ENCODE results near the gene CADPS. TPM values are rescaled to one million over a fixed set of nuclear protein-coding genes. Genes with fewer than 3 reads are reported as not detected.

Gene CADPS
- total RNA-seq, 1 donor from 2014 or later: 265 TPM

- TF ChIP-seq CTCF (IDR thresholded peaks at IDR 0.05; ENCODE audit: partially characterized antibody, unreplicated experiment): no peak
- no peak for DNase-seq
- H3K4me3 Mint-ChIP-seq (ENCODE audit: unreplicated experiment): no peak overlapping the region
- no peaks in the 10 kb centered on the region for H3K36me3 Mint-ChIP-seq (ENCODE audit: unreplicated experiment)
- H3K27ac Mint-ChIP-seq (ENCODE audit: unreplicated experiment): no peak overlapping the region
- no peaks in the 10 kb centered on the region for H3K4me1 Mint-ChIP-seq (ENCODE audit: low read depth, unreplicated experiment)
- no peaks in the 10 kb centered on the region for H3K27me3 Mint-ChIP-seq (ENCODE audit: unreplicated experiment)
- peaks cover 2% of the 10 kb centered on the region for H3K9me3 Mint-ChIP-seq (ENCODE audit: unreplicated experiment)
These were observed 137.8 kb downstream of the CADPS start for GRCh38 chr3:62737449-62737848.

- H3K27ac Mint-ChIP-seq (ENCODE audit: unreplicated experiment): no peak overlapping the region
- H3K27me3 Mint-ChIP-seq (ENCODE audit: unreplicated experiment): no peaks in the 10 kb centered on the region
- no peaks in the 10 kb centered on the region for H3K4me1 Mint-ChIP-seq (ENCODE audit: low read depth, unreplicated experiment)
- H3K36me3 Mint-ChIP-seq (ENCODE audit: unreplicated experiment): no peaks in the 10 kb centered on the region
- DNase-seq: no peak
- peaks cover 5% of the 10 kb centered on the region for H3K9me3 Mint-ChIP-seq (ENCODE audit: unreplicated experiment)
- no peak for TF ChIP-seq CTCF (IDR thresholded peaks at IDR 0.05; ENCODE audit: partially characterized antibody, unreplicated experiment)
- no peak overlapping the region for H3K4me3 Mint-ChIP-seq (ENCODE audit: unreplicated experiment)
These were observed 139.7 kb downstream of the CADPS start for GRCh38 chr3:62735510-62735909.

- H3K4me3 Mint-ChIP-seq (ENCODE audit: unreplicated experiment): no peak overlapping the region
- no peaks in the 10 kb centered on the region for H3K27me3 Mint-ChIP-seq (ENCODE audit: unreplicated experiment)
- no peak for TF ChIP-seq CTCF (IDR thresholded peaks at IDR 0.05; ENCODE audit: partially characterized antibody, unreplicated experiment)
- H3K4me1 Mint-ChIP-seq (ENCODE audit: low read depth, unreplicated experiment): no peaks in the 10 kb centered on the region
- H3K36me3 Mint-ChIP-seq (ENCODE audit: unreplicated experiment): no peaks in the 10 kb centered on the region
- DNase-seq: no peak
- H3K9me3 Mint-ChIP-seq (ENCODE audit: unreplicated experiment): peaks cover 3% of the 10 kb centered on the region
- H3K27ac Mint-ChIP-seq (ENCODE audit: unreplicated experiment): no peak overlapping the region
These were observed 142.9 kb downstream of the CADPS start for GRCh38 chr3:62732183-62732904.

GRCh38 chr3:62727981-62728380, 147.2 kb downstream of the CADPS start:
- no peak overlapping the region for H3K4me3 Mint-ChIP-seq (ENCODE audit: unreplicated experiment)
- H3K9me3 Mint-ChIP-seq (ENCODE audit: unreplicated experiment): peaks cover 3% of the 10 kb centered on the region
- H3K36me3 Mint-ChIP-seq (ENCODE audit: unreplicated experiment): no peaks in the 10 kb centered on the region
- no peaks in the 10 kb centered on the region for H3K27me3 Mint-ChIP-seq (ENCODE audit: unreplicated experiment)
- TF ChIP-seq CTCF (IDR thresholded peaks at IDR 0.05; ENCODE audit: partially characterized antibody, unreplicated experiment): no peak
- DNase-seq: no peak
- peaks cover 22% of the 10 kb centered on the region for H3K4me1 Mint-ChIP-seq (ENCODE audit: low read depth, unreplicated experiment)
- no peak overlapping the region for H3K27ac Mint-ChIP-seq (ENCODE audit: unreplicated experiment)

GRCh38 chr3:62727536-62727935, 147.7 kb downstream of the CADPS start:
- peaks cover 3% of the 10 kb centered on the region for H3K9me3 Mint-ChIP-seq (ENCODE audit: unreplicated experiment)
- DNase-seq: no peak
- H3K4me3 Mint-ChIP-seq (ENCODE audit: unreplicated experiment): no peak overlapping the region
- H3K27ac Mint-ChIP-seq (ENCODE audit: unreplicated experiment): no peak overlapping the region
- no peak for TF ChIP-seq CTCF (IDR thresholded peaks at IDR 0.05; ENCODE audit: partially characterized antibody, unreplicated experiment)
- peaks cover 27% of the 10 kb centered on the region for H3K4me1 Mint-ChIP-seq (ENCODE audit: low read depth, unreplicated experiment)
- no peaks in the 10 kb centered on the region for H3K27me3 Mint-ChIP-seq (ENCODE audit: unreplicated experiment)
- no peaks in the 10 kb centered on the region for H3K36me3 Mint-ChIP-seq (ENCODE audit: unreplicated experiment)

Data from glutamatergic neuron (in vitro differentiated cells).